HepG2 (cell line): ENCODE results near the gene SLC22A23. TPM values are rescaled to one million over a fixed set of nuclear protein-coding genes. Genes with fewer than 3 reads are reported as not detected.
A peak's percentile ranks its signal among the peaks of the same experiment; 100 is the strongest.

ENCODE experiments used
- BORCS8-MEF2B ChIP-seq: sonication (generic); formaldehyde crosslinking; IDR thresholded peaks from 2 replicates; pipeline ENCODE4 v1.8.0; 2022; ENCODE audit warnings: mild to moderate bottlenecking, missing genetic modification reagents
- FOXP1 ChIP-seq, 2 experiments: fragments of 450-650 bp in 1 of 2; IDR thresholded peaks; 2 replicates each; pipeline ENCODE4 v1.6.1; 2017 to 2018; ENCODE audit warnings: antibody characterized with exemption in 1 of 2
- HDAC6 ChIP-seq: fragments of 200-600 bp; sonication (generic); IDR thresholded peaks from 2 replicates; pipeline ENCODE4 v1.7.0; 2017; ENCODE audit warnings: mild to moderate bottlenecking, antibody characterized with exemption, low read length, low read depth
- HNRNPL ChIP-seq: fragments of 200-400 bp; formaldehyde crosslinking; IDR thresholded peaks from 2 replicates; pipeline ENCODE4 v1.6.1; 2017; ENCODE audit warnings: mild to moderate bottlenecking, low read depth, low read length
- ISX ChIP-seq: sonication (generic); formaldehyde crosslinking; conservative IDR thresholded peaks from 2 replicates; pipeline ENCODE4 v1.5.0; 2020; ENCODE audit warnings: missing genetic modification reagents
- KMT2B ChIP-seq: IDR thresholded peaks from 2 replicates; pipeline ENCODE4 v1.6.1; 2016; ENCODE audit warnings: missing genetic modification reagents, missing compliant biosample characterization
- MAZ ChIP-seq, 2 experiments: sonication (generic) in 1 of 2; formaldehyde crosslinking in 1 of 2; IDR thresholded peaks; 2 replicates each; pipeline versions ENCODE4 v1.5.0 to v1.6.1; 2012 to 2020; ENCODE audit warnings: low read depth in 2 of 2, mild to moderate bottlenecking in 2 of 2, borderline replicate concordance in 1 of 2, improper control_type of control experiment in 1 of 2, low read length in 1 of 2, missing genetic modification reagents in 1 of 2, moderate library complexity in 1 of 2
- MEF2D ChIP-seq: sonication (generic); formaldehyde crosslinking; IDR thresholded peaks from 2 replicates; pipeline ENCODE4 v1.5.1; 2020; ENCODE audit warnings: mild to moderate bottlenecking, missing genetic modification reagents
- POLR2AphosphoS2 ChIP-seq: IDR thresholded peaks from 2 replicates; pipeline ENCODE4 v1.6.1; 2011; ENCODE audit warnings: low read depth, low read length, improper control_type of control experiment
- RCOR2 ChIP-seq: IDR thresholded peaks from 2 replicates; pipeline ENCODE4 v1.6.1; 2016; ENCODE audit warnings: missing biosample characterization, missing genetic modification reagents
- TBX2 ChIP-seq: sonication (generic); formaldehyde crosslinking; IDR thresholded peaks from 2 replicates; pipeline ENCODE4 v1.5.0; 2020; ENCODE audit warnings: missing genetic modification reagents, mild to moderate bottlenecking, borderline replicate concordance
- TBX3 ChIP-seq: fragments of 450-650 bp; IDR thresholded peaks from 2 replicates; pipeline ENCODE4 v1.6.1; 2017; ENCODE audit warnings: antibody characterized with exemption, mild to moderate bottlenecking, inconsistent platforms, borderline replicate concordance
- TMF1 ChIP-seq: sonication (generic); formaldehyde crosslinking; IDR thresholded peaks from 2 replicates; pipeline ENCODE4 v1.8.1; 2022; ENCODE audit warnings: low read depth, missing genetic modification reagents
- ZNF253 ChIP-seq: sonication (generic); formaldehyde crosslinking; IDR thresholded peaks from 2 replicates; pipeline ENCODE4 v1.8.0; 2022; ENCODE audit warnings: mild to moderate bottlenecking, missing genetic modification reagents, borderline replicate concordance
- ZNF572 ChIP-seq: sonication (generic); formaldehyde crosslinking; IDR thresholded peaks from 2 replicates; pipeline ENCODE4 v1.5.1; 2020; ENCODE audit warnings: mild to moderate bottlenecking, missing genetic modification reagents
- ZNF629 ChIP-seq: sonication (generic); formaldehyde crosslinking; conservative IDR thresholded peaks from 2 replicates; pipeline ENCODE4 v1.5.0; 2020; ENCODE audit warnings: missing genetic modification reagents
- polyA plus RNA-seq, 8 experiments: library from polyadenylated mRNA; depleted of rRNA in 3 of 8; stranded (reverse) in 7 of 8; unstranded in 1 of 8; fragments of >200 nt; fragmentation: Illumina TruSeq in 4 of 8; extraction: Trizol in 4 of 8; gene quantifications; 2 replicates each; pipeline versions ENCODE4 v1.2.1 to v1.2.3, GENCODE V29; 2011 to 2016; ENCODE audit warnings: low read depth in 4 of 8, missing spikeins in 1 of 8, mixed read lengths in 1 of 8; ENCODE audit not compliant: insufficient read depth in 1 of 8
- total RNA-seq, 5 experiments: library from RNA; depleted of rRNA; stranded (reverse); fragments of >200 nt; fragmentation: Illumina TruSeq; extraction: Trizol; gene quantifications; 2 replicates each; pipeline ENCODE4 v1.2.3, GENCODE V29; 2016; ENCODE audit warnings: low read depth in 1 of 5
- TF ChIP-seq, protein P1 (sequence below): sonication (generic); formaldehyde crosslinking; IDR thresholded peaks from 2 replicates; pipeline ENCODE4 v1.8.0; 2022; ENCODE audit warnings: missing genetic modification reagents, low read depth, mild to moderate bottlenecking, borderline replicate concordance
- TF ChIP-seq, protein P2 (sequence below): sonication (generic); formaldehyde crosslinking; IDR thresholded peaks from 2 replicates; pipeline ENCODE4 v1.5.0; 2020; ENCODE audit warnings: missing genetic modification reagents
- TF ChIP-seq, protein P3 (sequence below): IDR thresholded peaks from 2 replicates; pipeline ENCODE4 v1.6.1; 2012; ENCODE audit warnings: low read depth, low read length, improper control_type of control experiment
- TF ChIP-seq, protein P4 (sequence below): sonication (generic); formaldehyde crosslinking; IDR thresholded peaks from 2 replicates; pipeline ENCODE4 v1.4.0; 2020; ENCODE audit warnings: missing genetic modification reagents
- TF ChIP-seq, protein P5 (sequence below): sonication (generic); formaldehyde crosslinking; IDR thresholded peaks from 2 replicates; pipeline ENCODE4 v1.9.0; 2021; ENCODE audit warnings: missing genetic modification reagents, mild to moderate bottlenecking, borderline replicate concordance
- TF ChIP-seq, protein P6 (sequence below): sonication (generic); formaldehyde crosslinking; IDR thresholded peaks from 2 replicates; pipeline ENCODE4 v1.8.1; 2023; ENCODE audit warnings: mild to moderate bottlenecking, inconsistent platforms, moderate library complexity, missing genetic modification reagents, borderline replicate concordance

The SLC22A23 gene
- total and polyA plus RNA-seq, 2 of the 13 experiments (the other 11 are each of a cell fraction or from before 2014, with no cell fraction given), result 11.8 to 17.5 TPM

DNA sequence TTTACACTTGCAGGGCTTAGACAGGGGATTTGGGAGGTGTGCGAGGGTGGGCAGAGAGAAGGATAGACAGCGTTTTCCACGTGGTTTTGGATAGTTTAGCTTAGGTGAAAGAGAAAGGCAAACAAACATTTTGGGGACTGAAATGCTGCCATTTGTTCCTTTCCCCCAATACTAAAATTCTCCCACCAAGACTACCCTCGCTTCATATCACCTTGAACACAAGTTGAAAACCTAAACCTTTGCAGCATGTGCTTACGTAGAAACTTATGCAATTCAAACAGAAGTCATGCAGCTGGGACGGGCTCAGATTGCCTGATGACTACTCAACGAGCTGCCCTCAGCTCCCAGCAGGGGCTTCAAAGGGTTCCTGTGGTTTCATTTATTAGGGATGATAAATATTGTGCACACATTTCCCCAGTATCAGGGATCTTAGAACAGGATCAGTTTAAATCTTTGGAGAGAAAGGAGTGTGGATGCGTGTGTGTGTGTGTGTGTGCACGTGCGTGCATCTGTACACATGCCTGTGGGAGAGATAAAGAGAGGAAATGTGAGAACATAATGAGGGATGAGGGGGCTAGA, 77.3 kb downstream of the SLC22A23 start (continued):
- TF ChIP-seq TBX2 (peak; percentile 52; the same call in 1 of the 2 replicates), KMT2B (no peak), ZNF572 (CRISPR knock-in tag) (no peak), ZNF629 (no peak), HNRNPL (no peak), ZNF253 (CRISPR knock-in tag) (no peak), TMF1 (no peak), RCOR2 (CRISPR knock-in tag) (no peak), MAZ (IDR thresholded peaks at IDR 0.05; ENCODE audit: borderline replicate concordance, low read depth, low read length) (no peak), MAZ (CRISPR knock-in tag; IDR thresholded peaks at IDR 0.05; ENCODE audit: low read depth) (no peak), ISX (CRISPR knock-in tag) (no peak), POLR2AphosphoS2 (no peak), HDAC6 (no peak), TBX3 (no peak), BORCS8-MEF2B (CRISPR knock-in tag) (no peak), MEF2D (CRISPR knock-in tag) (no peak), FOXP1 (IDR thresholded peaks at IDR 0.05) (no peak), FOXP1 (CRISPR knock-in tag; IDR thresholded peaks at IDR 0.05) (no peak; the same call in 1 of the 2 replicates)
- TF ChIP-seq, protein P1, sequence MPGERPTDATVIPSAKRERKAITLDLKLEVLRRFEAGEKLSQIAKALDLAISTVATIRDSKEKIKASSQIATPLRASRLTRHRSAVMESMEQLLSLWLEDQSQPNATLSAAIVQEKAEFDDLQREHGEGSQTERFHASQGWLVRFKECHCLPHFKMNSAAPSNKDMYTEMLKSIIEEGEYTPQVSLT (CRISPR knock-in tag), result no peak
- TF ChIP-seq, protein P2, sequence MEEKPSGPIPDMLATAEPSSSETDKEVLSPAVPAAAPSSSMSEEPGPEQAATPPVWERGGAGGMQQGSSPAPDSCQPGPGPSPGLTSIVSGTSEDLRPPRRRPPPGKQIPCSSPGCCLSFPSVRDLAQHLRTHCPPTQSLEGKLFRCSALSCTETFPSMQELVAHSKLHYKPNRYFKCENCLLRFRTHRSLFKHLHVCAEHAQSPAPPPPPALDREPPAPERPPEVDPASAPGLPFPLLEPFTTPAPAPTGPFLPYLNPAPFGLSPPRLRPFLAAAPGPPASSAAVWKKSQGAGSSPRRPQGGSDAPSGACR, result no peak
- TF ChIP-seq, protein P3, sequence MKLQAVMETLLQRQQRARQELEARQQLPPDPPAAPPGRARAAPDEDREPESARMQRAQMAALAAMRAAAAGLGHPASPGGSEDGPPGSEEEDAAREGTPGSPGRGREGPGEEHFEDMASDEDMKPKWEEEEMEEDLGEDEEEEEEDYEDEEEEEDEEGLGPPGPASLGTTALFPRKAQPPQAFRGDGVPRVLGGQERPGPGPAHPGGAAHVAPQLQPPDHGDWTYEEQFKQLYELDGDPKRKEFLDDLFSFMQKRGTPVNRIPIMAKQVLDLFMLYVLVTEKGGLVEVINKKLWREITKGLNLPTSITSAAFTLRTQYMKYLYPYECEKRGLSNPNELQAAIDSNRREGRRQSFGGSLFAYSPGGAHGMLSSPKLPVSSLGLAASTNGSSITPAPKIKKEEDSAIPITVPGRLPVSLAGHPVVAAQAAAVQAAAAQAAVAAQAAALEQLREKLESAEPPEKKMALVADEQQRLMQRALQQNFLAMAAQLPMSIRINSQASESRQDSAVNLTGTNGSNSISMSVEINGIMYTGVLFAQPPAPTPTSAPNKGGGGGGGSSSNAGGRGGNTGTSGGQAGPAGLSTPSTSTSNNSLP, result no peak
- TF ChIP-seq, protein P4, sequence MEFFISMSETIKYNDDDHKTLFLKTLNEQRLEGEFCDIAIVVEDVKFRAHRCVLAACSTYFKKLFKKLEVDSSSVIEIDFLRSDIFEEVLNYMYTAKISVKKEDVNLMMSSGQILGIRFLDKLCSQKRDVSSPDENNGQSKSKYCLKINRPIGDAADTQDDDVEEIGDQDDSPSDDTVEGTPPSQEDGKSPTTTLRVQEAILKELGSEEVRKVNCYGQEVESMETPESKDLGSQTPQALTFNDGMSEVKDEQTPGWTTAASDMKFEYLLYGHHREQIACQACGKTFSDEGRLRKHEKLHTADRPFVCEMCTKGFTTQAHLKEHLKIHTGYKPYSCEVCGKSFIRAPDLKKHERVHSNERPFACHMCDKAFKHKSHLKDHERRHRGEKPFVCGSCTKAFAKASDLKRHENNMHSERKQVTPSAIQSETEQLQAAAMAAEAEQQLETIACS (CRISPR knock-in tag), result no peak
- TF ChIP-seq, protein P5, sequence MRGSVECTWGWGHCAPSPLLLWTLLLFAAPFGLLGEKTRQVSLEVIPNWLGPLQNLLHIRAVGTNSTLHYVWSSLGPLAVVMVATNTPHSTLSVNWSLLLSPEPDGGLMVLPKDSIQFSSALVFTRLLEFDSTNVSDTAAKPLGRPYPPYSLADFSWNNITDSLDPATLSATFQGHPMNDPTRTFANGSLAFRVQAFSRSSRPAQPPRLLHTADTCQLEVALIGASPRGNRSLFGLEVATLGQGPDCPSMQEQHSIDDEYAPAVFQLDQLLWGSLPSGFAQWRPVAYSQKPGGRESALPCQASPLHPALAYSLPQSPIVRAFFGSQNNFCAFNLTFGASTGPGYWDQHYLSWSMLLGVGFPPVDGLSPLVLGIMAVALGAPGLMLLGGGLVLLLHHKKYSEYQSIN (CRISPR knock-in tag), result no peak
- TF ChIP-seq, protein P6, sequence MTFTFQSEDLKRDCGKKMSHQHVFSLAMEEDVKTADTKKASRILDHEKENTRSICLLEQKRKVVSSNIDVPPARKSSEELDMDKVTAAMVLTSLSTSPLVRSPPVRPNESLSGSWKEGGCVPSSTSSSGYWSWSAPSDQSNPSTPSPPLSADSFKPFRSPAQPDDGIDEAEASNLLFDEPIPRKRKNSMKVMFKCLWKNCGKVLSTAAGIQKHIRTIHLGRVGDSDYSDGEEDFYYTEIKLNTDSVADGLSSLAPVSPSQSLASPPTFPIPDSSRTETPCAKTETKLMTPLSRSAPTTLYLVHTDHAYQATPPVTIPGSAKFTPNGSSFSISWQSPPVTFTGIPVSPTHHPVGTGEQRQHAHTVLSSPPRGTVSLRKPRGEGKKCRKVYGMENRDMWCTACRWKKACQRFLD, result no peak
